Liver (tissue), 9 donors: ENCODE data around the gene CAMK2B. TPM values are rescaled to one million over a fixed set of nuclear protein-coding genes. Genes with fewer than 3 reads are reported as not detected.

Experiments used
- DNase-seq: peaks from one replicate; pipeline ENCODE4 v3.0.0-alpha.2; 2017; ENCODE audit warnings: low spot score
- H3K27ac ChIP-seq, 2 donors: one replicate each; pipeline ENCODE4 v1.7.0; 2013; ENCODE audit warnings: inconsistent platforms in 2 of 2, low read length in 2 of 2, control low read depth in 1 of 2, low read depth in 1 of 2, mild to moderate bottlenecking in 1 of 2
- H3K27me3 ChIP-seq, 4 donors: one replicate each; pipeline versions ENCODE4 v1.6.1 to v1.7.0; 2013; ENCODE audit warnings: low read length in 3 of 4, inconsistent platforms in 1 of 4, mild to moderate bottlenecking in 1 of 4, moderate library complexity in 1 of 4; ENCODE audit not compliant: control insufficient read depth in 4 of 4, insufficient read depth in 4 of 4
- H3K36me3 ChIP-seq, 4 donors: one replicate each; pipeline versions ENCODE4 v1.6.1 to v1.7.0; 2013; ENCODE audit warnings: low read length in 3 of 4, mild to moderate bottlenecking in 3 of 4, low read depth in 1 of 4, moderate library complexity in 1 of 4; ENCODE audit not compliant: control insufficient read depth in 4 of 4, insufficient read depth in 3 of 4
- H3K4me1 ChIP-seq, 4 donors: one replicate each; pipeline versions ENCODE4 v1.6.1 to v1.7.0; 2013; ENCODE audit warnings: low read length in 3 of 4, mild to moderate bottlenecking in 3 of 4, moderate library complexity in 1 of 4; ENCODE audit not compliant: control insufficient read depth in 4 of 4, insufficient read depth in 4 of 4
- H3K4me3 ChIP-seq, 3 donors: one replicate each; pipeline versions ENCODE4 v1.6.1 to v1.7.0; 2013; ENCODE audit warnings: low read length in 3 of 3, control low read depth in 1 of 3, low read depth in 1 of 3, mild to moderate bottlenecking in 1 of 3
- H3K9ac ChIP-seq, 2 donors: one replicate each; pipeline ENCODE4 v1.7.0; 2013; ENCODE audit warnings: low read length in 2 of 2, mild to moderate bottlenecking in 2 of 2, moderate library complexity in 2 of 2, control low read depth in 1 of 2, low read depth in 1 of 2
- H3K9me3 ChIP-seq, 4 donors: one replicate each; pipeline versions ENCODE4 v1.6.1 to v1.7.0; 2013; ENCODE audit warnings: low read length in 3 of 4; ENCODE audit not compliant: control insufficient read depth in 4 of 4
- EGR1 ChIP-seq, 2 donors: IDR thresholded peaks; 2 replicates each; pipeline ENCODE4 v1.6.1; 2016 to 2018; ENCODE audit warnings: antibody characterized with exemption in 2 of 2, low read depth in 2 of 2
- FOXA1 ChIP-seq: IDR thresholded peaks from 2 replicates; pipeline ENCODE4 v1.6.1; 2016; ENCODE audit warnings: antibody characterized with exemption
- FOXA2 ChIP-seq: IDR thresholded peaks from 2 replicates; pipeline ENCODE4 v1.6.1; 2016; ENCODE audit warnings: antibody characterized with exemption
- GABPA ChIP-seq, 2 donors: IDR thresholded peaks in 1 of 2; conservative IDR thresholded peaks in 1 of 2; 2 replicates each; pipeline ENCODE4 v1.6.1; 2016; ENCODE audit warnings: antibody characterized with exemption in 2 of 2, mild to moderate bottlenecking in 1 of 2, moderate library complexity in 1 of 2
- HNF4A ChIP-seq, 2 donors: conservative IDR thresholded peaks; 2 replicates each; pipeline ENCODE4 v1.6.1; 2016; ENCODE audit warnings: antibody characterized with exemption in 2 of 2, mild to moderate bottlenecking in 2 of 2
- HNF4G ChIP-seq: IDR thresholded peaks from 2 replicates; pipeline ENCODE4 v1.6.1; 2016; ENCODE audit warnings: antibody characterized with exemption
- JUND ChIP-seq, 2 donors: IDR thresholded peaks; 2 replicates each; pipeline ENCODE4 v1.6.1; 2016; ENCODE audit warnings: antibody characterized with exemption in 2 of 2
- RAD21 ChIP-seq, 2 donors: IDR thresholded peaks; 2 replicates each; pipeline ENCODE4 v1.6.1; 2016; ENCODE audit warnings: antibody characterized with exemption in 2 of 2, mild to moderate bottlenecking in 2 of 2
- RXRA ChIP-seq, 2 donors: IDR thresholded peaks; 2 replicates each; pipeline ENCODE4 v1.6.1; 2017 to 2018; ENCODE audit warnings: antibody characterized with exemption in 2 of 2, mild to moderate bottlenecking in 1 of 2
- SP1 ChIP-seq: IDR thresholded peaks from 2 replicates; pipeline ENCODE4 v1.6.1; 2018; ENCODE audit warnings: antibody characterized with exemption, mild to moderate bottlenecking
- TAF1 ChIP-seq: conservative IDR thresholded peaks from 2 replicates; pipeline ENCODE4 v1.6.1; 2016; ENCODE audit warnings: antibody characterized with exemption, mild to moderate bottlenecking
- YY1 ChIP-seq: IDR thresholded peaks from 2 replicates; pipeline ENCODE4 v1.6.1; 2016; ENCODE audit warnings: antibody characterized with exemption, mild to moderate bottlenecking
- WGBS: extraction: QIAGEN DNeasy Blood & Tissue Kit; methylation state at CpG from one replicate; pipeline ENCODE4 v1.1.7; 2013; 5-methylcytosine and 5-hydroxymethylcytosine counted together
- polyA plus RNA-seq, 2 donors: library from polyadenylated mRNA; stranded (reverse) in 1 of 2; unstranded in 1 of 2; fragments of 200-250 nt in 1 of 2; fragments of >200 nt in 1 of 2; fragmentation: Nextera tagmentation in 1 of 2; extraction: Ambion mirVana in 1 of 2; gene quantifications; one replicate each; pipeline versions ENCODE4 v1.2.1 to v1.2.3, GENCODE V29; 2013 to 2015
- total RNA-seq, 2 donors: library from RNA; depleted of rRNA; stranded (reverse); fragments of >200 nt; gene quantifications; one replicate each; pipeline ENCODE4 v1.2.3, GENCODE V29; 2014
- TF ChIP-seq, protein P1 (sequence below): IDR thresholded peaks from 2 replicates; pipeline ENCODE4 v1.6.1; 2016; ENCODE audit warnings: antibody characterized with exemption
- TF ChIP-seq, protein P2 (sequence below): IDR thresholded peaks from 2 replicates; pipeline ENCODE4 v1.6.1; 2016; ENCODE audit warnings: antibody characterized with exemption
- TF ChIP-seq, protein P3 (sequence below): fragments of 150-350 bp; IDR thresholded peaks from 2 replicates; pipeline ENCODE4 v1.5.1; 2017; ENCODE audit warnings: improper control_type of control experiment, low read depth, low read length; ENCODE audit not compliant: missing input control
- TF ChIP-seq, protein P4 (sequence below): IDR thresholded peaks from 2 replicates; pipeline ENCODE4 v1.6.1; 2016; ENCODE audit warnings: antibody characterized with exemption
- TF ChIP-seq, protein P5 (sequence below): IDR thresholded peaks from 2 replicates; pipeline ENCODE4 v1.6.1; 2016; ENCODE audit warnings: antibody characterized with exemption, mild to moderate bottlenecking
- donor health status: healthy.
- donor health status: healthy.
- donor health status: healthy.
- donor health status: healthy.
- donor health status: healthy.

Gene CAMK2B
- total and polyA plus RNA-seq, 4 donors, result 2.1 to 3.3 (median 2.2) TPM; not detected in 1

DNA sequence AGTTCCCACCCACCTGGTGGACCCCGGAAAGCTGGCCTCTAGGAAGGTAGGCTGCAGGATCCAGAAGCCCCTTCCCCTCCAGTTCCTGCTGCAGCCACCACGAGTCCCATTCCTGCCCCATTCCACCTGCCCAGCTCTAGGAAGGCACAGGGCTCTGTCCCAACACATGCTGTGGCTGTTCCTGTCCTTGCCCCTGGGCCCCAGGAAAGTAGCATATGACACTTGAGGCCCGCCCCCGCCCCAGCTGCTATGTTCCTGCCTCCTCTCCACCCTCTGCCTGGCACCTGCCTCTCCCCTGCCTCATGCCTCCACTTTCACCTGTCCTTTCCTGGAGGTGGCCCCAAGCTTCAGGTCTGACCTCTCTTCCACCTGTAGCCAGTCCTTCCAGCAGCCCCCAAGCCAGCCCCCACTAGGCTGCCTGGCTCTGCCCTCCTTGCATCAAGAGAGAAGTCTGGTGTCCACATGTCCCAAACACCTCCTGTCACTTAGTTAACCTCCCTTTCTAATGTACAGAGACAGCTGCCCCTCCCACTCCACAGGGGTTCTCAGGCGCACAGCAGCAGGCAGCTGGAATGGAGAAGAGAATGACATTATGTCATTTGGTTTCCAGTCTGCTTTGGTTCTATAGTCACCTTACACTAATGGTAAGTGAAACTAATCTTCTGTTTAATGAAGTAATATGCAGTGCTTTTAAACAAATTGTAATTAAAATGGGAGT, 101.9 kb downstream of the CAMK2B start:
- Histone ChIP-seq H3K4me3 (no peak overlapping the region), H3K27me3 (no peaks in the 10 kb centered on the region), H3K9ac (no peak overlapping the region), H3K36me3 (no peaks in the 10 kb centered on the region), H3K4me1 (no peaks in the 10 kb centered on the region), H3K27ac (no peak overlapping the region), H3K9me3 (no peaks in the 10 kb centered on the region)
- 78% methylated on average over 5 of the region's 5 CpGs for WGBS
- TF ChIP-seq FOXA1, result no peak
- TF ChIP-seq JUND (IDR thresholded peaks at IDR 0.05), result no peak
- TF ChIP-seq, protein P1, sequence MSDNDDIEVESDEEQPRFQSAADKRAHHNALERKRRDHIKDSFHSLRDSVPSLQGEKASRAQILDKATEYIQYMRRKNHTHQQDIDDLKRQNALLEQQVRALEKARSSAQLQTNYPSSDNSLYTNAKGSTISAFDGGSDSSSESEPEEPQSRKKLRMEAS, result no peak
- TF ChIP-seq FOXA2, result no peak
- TF ChIP-seq SP1, result no peak
- no peak for TF ChIP-seq RAD21 (IDR thresholded peaks at IDR 0.05)
- TF ChIP-seq TAF1, result no peak
- TF ChIP-seq RXRA (IDR thresholded peaks at IDR 0.05), result no peak
- TF ChIP-seq, protein P2, sequence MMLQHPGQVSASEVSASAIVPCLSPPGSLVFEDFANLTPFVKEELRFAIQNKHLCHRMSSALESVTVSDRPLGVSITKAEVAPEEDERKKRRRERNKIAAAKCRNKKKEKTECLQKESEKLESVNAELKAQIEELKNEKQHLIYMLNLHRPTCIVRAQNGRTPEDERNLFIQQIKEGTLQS, result no peak
- TF ChIP-seq HNF4A (conservative IDR thresholded peaks at IDR 0.05), result no peak
- no peak for TF ChIP-seq HNF4G
- TF ChIP-seq, protein P3, sequence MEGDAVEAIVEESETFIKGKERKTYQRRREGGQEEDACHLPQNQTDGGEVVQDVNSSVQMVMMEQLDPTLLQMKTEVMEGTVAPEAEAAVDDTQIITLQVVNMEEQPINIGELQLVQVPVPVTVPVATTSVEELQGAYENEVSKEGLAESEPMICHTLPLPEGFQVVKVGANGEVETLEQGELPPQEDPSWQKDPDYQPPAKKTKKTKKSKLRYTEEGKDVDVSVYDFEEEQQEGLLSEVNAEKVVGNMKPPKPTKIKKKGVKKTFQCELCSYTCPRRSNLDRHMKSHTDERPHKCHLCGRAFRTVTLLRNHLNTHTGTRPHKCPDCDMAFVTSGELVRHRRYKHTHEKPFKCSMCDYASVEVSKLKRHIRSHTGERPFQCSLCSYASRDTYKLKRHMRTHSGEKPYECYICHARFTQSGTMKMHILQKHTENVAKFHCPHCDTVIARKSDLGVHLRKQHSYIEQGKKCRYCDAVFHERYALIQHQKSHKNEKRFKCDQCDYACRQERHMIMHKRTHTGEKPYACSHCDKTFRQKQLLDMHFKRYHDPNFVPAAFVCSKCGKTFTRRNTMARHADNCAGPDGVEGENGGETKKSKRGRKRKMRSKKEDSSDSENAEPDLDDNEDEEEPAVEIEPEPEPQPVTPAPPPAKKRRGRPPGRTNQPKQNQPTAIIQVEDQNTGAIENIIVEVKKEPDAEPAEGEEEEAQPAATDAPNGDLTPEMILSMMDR, result no peak
- TF ChIP-seq GABPA (IDR thresholded peaks at IDR 0.05 in 1 of 2, conservative IDR thresholded peaks at IDR 0.05 in 1 of 2), result no peak
- TF ChIP-seq, protein P4, sequence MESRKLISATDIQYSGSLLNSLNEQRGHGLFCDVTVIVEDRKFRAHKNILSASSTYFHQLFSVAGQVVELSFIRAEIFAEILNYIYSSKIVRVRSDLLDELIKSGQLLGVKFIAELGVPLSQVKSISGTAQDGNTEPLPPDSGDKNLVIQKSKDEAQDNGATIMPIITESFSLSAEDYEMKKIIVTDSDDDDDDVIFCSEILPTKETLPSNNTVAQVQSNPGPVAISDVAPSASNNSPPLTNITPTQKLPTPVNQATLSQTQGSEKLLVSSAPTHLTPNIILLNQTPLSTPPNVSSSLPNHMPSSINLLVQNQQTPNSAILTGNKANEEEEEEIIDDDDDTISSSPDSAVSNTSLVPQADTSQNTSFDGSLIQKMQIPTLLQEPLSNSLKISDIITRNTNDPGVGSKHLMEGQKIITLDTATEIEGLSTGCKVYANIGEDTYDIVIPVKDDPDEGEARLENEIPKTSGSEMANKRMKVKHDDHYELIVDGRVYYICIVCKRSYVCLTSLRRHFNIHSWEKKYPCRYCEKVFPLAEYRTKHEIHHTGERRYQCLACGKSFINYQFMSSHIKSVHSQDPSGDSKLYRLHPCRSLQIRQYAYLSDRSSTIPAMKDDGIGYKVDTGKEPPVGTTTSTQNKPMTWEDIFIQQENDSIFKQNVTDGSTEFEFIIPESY, result no peak
- TF ChIP-seq EGR1 (IDR thresholded peaks at IDR 0.05; ENCODE audit: low read depth in 2 of 2), result no peak
- no peak for TF ChIP-seq YY1
- TF ChIP-seq, protein P5, sequence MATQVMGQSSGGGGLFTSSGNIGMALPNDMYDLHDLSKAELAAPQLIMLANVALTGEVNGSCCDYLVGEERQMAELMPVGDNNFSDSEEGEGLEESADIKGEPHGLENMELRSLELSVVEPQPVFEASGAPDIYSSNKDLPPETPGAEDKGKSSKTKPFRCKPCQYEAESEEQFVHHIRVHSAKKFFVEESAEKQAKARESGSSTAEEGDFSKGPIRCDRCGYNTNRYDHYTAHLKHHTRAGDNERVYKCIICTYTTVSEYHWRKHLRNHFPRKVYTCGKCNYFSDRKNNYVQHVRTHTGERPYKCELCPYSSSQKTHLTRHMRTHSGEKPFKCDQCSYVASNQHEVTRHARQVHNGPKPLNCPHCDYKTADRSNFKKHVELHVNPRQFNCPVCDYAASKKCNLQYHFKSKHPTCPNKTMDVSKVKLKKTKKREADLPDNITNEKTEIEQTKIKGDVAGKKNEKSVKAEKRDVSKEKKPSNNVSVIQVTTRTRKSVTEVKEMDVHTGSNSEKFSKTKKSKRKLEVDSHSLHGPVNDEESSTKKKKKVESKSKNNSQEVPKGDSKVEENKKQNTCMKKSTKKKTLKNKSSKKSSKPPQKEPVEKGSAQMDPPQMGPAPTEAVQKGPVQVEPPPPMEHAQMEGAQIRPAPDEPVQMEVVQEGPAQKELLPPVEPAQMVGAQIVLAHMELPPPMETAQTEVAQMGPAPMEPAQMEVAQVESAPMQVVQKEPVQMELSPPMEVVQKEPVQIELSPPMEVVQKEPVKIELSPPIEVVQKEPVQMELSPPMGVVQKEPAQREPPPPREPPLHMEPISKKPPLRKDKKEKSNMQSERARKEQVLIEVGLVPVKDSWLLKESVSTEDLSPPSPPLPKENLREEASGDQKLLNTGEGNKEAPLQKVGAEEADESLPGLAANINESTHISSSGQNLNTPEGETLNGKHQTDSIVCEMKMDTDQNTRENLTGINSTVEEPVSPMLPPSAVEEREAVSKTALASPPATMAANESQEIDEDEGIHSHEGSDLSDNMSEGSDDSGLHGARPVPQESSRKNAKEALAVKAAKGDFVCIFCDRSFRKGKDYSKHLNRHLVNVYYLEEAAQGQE, result no peak
- no peak for DNase-seq
